Activated naive CD4-positive, alpha-beta T cell treated with Interleukin-2 at 50 U/mL for 16 hours (primary cell): ENCODE results near the gene GCNT3.
"Not testable (repeated sequence)": the region's sequence is repeated elsewhere in the genome, so short reads cannot be mapped to it uniquely, and the experiment has no call there.

Source experiments
- DNase-seq: peaks from one replicate; pipeline ENCODE4 v3.0.0-alpha.2; 2020

Gene GCNT3

GRCh38 chr15:59618406-59618805, 6.8 kb downstream of the GCNT3 start:
- no peak for DNase-seq

GRCh38 chr15:59622289-59622688, 10.7 kb downstream of the GCNT3 start:
- peak; percentile 27 for DNase-seq

GRCh38 chr15:59632714-59633113, 21.1 kb downstream of the GCNT3 start:
- no peak for DNase-seq

GRCh38 chr15:59636184-59636583, 24.6 kb downstream of the GCNT3 start:
- no peak for DNase-seq

- DNase-seq = not testable (repeated sequence)
Measured at GRCh38 chr15:59637507-59637906, 25.9 kb downstream of the GCNT3 start.

- DNase-seq = no peak
Measured at GRCh38 chr15:59642351-59642750, 30.8 kb downstream of the GCNT3 start.

- DNase-seq = no peak
Measured at GRCh38 chr15:59644756-59645155, 33.2 kb downstream of the GCNT3 start.

GRCh38 chr15:59645812-59646211, 34.2 kb downstream of the GCNT3 start:
- not testable (repeated sequence) for DNase-seq

- no peak for DNase-seq
Measured at GRCh38 chr15:59646277-59646676, 34.7 kb downstream of the GCNT3 start.

GRCh38 chr15:59647085-59647484, 35.5 kb downstream of the GCNT3 start:
- DNase-seq = no peak

GRCh38 chr15:59649603-59650002, 38.0 kb downstream of the GCNT3 start:
- no peak for DNase-seq

- no peak for DNase-seq
Measured at GRCh38 chr15:59654046-59654445, 42.5 kb downstream of the GCNT3 start.

- peak; percentile 94 for DNase-seq
Measured at GRCh38 chr15:59656897-59657634, 45.5 kb downstream of the GCNT3 start, which contains the start of gene GTF2A2. Gene GTF2A2 (minus strand): TSS chr15:59657515. CDS start chr15:59652277, 5,238 bp downstream.

- DNase-seq = no peak
Measured at GRCh38 chr15:59657635-59658125, 46.1 kb downstream of the GCNT3 start.

- DNase-seq = no peak
Measured at GRCh38 chr15:59659366-59659765, 47.8 kb downstream of the GCNT3 start.

GRCh38 chr15:59662260-59662659, 50.7 kb downstream of the GCNT3 start:
- no peak for DNase-seq

GRCh38 chr15:59668556-59668955, 57.0 kb downstream of the GCNT3 start:
- DNase-seq = no peak
